Choroid plexus epithelial cell (primary cell): ENCODE data around the gene HM13.

Source experiments
- DNase-seq: peaks from one replicate; pipeline ENCODE4 v3.0.0-alpha.2; 2010; ENCODE audit warnings: low read depth
- H3K4me3 ChIP-seq: 2 replicates; pipeline ENCODE4 v1.5.1; 2011; ENCODE audit warnings: low read depth, mild to moderate bottlenecking, control low read depth, low read length, moderate library complexity
- CTCF ChIP-seq: conservative IDR thresholded peaks from 2 replicates; pipeline ENCODE4 v1.5.1; 2011; ENCODE audit warnings: low read depth, mild to moderate bottlenecking, control low read depth, inconsistent platforms, low read length, moderate library complexity

The HM13 gene

GRCh38 chr20:31475472-31476293 lies 38.6 kb upstream of the HM13 start:
- TF ChIP-seq CTCF = no peak
- DNase-seq = no peak

GRCh38 chr20:31476294-31476585 lies 38.0 kb upstream of the HM13 start:
- TF ChIP-seq CTCF = no peak
- no peak for DNase-seq
- no peak overlapping the region for H3K4me3 ChIP-seq

More at GRCh38 chr20:31475472-31476293, 38.6 kb upstream of the HM13 start:
- no peak overlapping the region for H3K4me3 ChIP-seq

- no peak for TF ChIP-seq CTCF
- H3K4me3 ChIP-seq = no peak overlapping the region
- DNase-seq = no peak
Observed at GRCh38 chr20:31476643-31477215, 37.5 kb upstream of the HM13 start.

- no peak for TF ChIP-seq CTCF
- H3K4me3 ChIP-seq = no peak overlapping the region
- peak; percentile 25 for DNase-seq
Observed at GRCh38 chr20:31484001-31484400, 30.2 kb upstream of the HM13 start.

GRCh38 chr20:31485450-31486339 lies 28.5 kb upstream of the HM13 start:
- TF ChIP-seq CTCF = no peak
- peak; percentile 60 for DNase-seq
- H3K4me3 ChIP-seq = peak overlapping the region; percentile 50

- H3K4me3 ChIP-seq = no peak overlapping the region
- no peak for TF ChIP-seq CTCF
Observed at GRCh38 chr20:31488115-31488514, 26.1 kb upstream of the HM13 start.

More at GRCh38 chr20:31488115-31488514, 26.1 kb upstream of the HM13 start:
- no peak for DNase-seq
